ENCODE data around the gene PSMD1.
"Not testable (repeated sequence)": the region's sequence is repeated elsewhere in the genome, so short reads cannot be mapped to it uniquely, and the experiment has no call there.

The PSMD1 gene

GRCh38 chr2:231163011-231163410, 106.3 kb downstream of the PSMD1 start:
- DNase-seq = no peak

DNA sequence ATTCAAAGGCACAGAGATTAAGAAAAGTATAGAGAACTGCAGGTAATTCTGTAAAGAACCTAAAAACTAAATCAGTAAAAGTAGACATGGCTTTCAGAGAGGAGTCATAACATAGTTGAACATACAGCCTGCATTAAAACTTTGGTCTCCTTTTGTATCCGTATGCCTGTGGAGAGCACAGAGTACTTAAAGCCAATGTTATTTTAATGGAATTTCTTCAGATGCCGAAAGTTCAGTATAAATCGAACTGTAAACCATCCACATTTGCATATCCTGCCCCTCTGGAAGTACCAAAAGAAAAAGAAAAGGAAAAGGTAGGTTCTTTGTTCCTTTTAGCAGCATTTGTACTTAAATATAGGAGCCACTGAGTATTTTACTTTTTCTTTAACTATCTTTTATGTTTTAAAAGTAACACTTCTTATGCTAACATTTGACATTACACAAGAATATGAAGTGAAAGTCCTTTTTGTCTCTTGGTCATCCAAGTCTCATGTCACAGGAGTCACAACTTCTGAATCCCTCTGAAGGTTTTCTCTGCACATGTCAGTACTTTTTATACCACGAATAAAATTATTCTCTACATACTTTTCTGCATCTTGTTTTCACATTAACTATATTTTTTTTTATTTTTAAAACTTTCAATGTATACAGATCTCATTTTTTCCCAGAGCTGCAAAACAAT, 106.9 kb downstream of the PSMD1 start:
- DNase-seq = no peak

DNA sequence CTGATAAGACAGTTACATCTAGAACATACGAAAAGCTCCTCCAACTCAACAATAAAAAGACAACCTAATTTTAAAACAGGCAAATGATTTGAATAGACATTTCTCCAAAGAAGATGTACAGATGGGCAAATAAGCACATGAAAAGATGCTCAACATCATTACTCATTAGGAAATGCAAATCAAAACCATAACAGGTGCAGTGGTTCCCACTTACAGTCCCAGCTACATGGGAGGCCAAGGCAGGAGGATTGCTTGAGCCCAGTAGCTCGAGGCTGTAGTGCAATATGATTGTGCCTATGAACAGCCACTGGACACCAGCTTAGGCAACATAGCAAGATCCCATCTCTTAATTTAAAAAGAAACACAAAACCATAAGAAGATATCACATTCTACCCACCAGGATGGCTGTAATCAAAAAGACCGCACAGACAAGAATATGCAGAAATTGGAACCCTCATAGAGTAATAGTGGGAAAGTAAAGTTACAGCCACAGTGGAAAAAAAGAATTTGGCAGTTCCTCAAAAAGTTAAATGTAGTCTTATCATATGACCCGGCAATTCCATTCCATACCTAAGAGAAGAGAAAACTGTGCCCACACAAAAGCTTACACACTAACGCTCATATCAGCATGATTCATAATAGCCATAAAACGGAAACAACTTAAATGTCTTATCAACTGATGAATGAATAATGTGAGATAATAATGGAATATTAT, 111.2 kb downstream of the PSMD1 start:
- no peak for DNase-seq

DNA sequence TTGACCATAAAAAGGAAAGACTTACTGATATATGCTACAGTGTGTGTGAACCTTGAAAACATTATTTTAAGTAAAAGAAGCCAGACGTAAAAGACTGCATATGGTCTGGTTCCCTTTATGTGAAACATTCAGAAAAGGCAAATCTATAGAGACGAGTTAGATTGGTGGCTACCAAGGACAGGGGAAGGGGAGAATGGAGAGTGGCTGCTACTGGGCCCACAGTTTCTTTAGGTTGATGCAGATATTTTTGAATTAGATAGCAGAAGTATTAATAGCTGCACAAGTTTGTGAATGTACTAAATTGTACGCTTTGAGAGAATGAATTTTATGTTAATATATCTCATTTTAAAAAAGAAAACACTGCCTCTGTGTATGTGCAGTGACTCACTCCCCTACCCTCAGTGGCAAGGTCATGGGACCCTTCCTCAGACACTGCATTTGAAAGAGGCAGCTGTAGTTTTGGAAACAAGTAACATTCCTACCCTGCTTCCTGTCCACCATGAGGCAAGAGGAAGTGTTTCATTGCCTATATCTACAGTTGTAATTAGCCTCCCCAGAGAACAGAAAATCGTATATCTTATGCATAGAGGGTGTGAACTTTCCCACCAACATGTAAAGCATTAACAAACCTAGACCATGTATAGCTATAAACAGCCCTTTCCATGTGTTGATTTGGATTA, 111.9 kb downstream of the PSMD1 start:
- no peak for DNase-seq

- DNase-seq = no peak
Measured at GRCh38 chr2:231169488-231169887, 112.8 kb downstream of the PSMD1 start.

- no peak for DNase-seq
Measured at GRCh38 chr2:231170055-231170454, 113.4 kb downstream of the PSMD1 start.

GRCh38 chr2:231172025-231172424, 115.4 kb downstream of the PSMD1 start:
- no peak for DNase-seq

GRCh38 chr2:231174211-231174651, 117.6 kb downstream of the PSMD1 start:
- DNase-seq = no peak

DNA sequence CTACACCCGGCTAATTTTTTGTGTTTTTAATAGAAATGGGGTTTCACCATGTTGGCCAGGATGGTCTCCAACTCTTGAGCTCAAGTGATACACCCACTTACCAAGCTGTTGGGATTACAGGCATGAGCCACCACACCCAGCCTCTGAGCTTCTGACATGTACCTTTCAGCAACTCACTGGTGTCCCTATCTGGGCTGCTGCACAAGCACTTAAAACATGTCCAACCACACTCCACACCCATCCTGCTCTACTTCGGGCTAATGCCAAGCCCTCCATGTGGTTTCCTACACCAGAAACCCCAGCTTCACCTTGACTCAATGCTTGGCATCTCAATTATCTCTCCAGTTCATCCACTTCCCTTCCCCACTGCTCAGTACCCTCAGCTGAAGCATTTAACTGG, 119.4 kb downstream of the PSMD1 start:
- no peak for DNase-seq

DNA sequence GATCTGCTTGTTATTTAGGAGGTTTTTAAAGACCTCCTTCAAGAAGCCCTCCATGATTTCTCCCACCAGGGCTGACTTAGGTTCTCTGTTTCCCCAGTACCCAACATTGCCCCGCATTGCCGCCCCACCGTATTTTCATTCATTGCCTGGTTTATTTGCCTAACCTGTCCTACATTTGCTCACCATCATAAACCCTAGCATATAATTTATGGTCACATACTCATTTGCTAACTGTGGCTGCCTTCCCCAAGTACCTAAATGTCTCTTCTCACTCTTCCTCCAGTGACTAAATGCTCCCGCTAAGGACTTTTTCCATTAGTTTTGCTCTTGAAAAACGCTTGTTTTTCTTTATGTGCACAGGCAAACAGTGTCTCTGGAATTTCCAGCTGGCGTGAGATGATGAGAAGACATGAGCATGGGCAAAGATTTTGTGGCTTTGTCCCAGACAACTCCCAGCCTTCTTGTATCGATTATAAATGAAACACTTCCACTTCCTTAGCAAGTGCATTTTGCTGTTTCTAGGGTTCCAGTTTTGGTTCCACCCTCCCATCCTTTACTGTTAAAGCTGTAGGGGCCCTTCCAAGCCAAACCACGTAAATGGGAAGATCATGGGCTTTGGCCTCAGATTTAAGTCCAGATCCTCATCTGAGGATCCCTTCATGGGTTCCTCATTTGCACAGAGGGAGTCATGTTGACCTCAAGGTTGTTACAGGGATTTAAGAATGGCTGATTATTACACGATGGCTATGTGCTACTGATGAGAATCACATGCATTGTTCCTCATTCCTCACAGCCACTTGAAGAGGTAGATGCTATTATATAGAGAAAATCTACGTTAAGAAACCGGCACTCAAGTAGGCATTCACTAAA, 120.7 kb downstream of the PSMD1 start:
- no peak for DNase-seq

- DNase-seq = not testable (repeated sequence)
Measured at GRCh38 chr2:231178805-231179204, 122.1 kb downstream of the PSMD1 start.

DNA sequence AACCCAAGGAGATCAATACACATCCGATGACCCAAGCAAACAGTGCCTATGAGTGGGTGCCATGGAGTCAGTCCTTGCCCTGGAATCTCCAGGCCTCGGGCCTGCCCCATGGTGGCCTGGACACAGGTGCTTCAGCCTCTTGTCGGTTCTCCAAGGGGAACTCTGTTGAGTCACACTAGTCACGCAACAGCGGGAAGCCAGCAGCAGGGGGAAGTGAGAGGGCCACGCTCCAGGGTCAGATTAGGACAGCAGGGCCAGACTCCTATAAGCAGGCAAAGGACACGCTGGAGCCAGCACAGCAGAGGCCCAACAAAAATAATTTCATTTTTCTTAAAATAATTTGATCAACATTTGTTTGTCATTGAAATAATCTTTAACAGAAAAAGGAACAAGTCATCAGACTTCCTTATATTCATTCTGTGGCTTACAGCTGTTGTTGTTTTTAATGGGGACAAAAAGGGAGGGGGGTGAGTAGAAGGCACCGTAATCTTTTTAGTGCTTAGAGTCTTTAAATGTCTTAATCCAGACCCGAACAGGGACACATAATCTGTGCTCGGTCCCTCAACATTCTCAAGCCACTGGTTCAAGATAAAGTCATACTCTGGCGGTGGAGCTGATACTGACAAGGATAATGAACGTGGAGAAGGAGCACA, 125.3 kb downstream of the PSMD1 start:
- no peak for DNase-seq

DNA sequence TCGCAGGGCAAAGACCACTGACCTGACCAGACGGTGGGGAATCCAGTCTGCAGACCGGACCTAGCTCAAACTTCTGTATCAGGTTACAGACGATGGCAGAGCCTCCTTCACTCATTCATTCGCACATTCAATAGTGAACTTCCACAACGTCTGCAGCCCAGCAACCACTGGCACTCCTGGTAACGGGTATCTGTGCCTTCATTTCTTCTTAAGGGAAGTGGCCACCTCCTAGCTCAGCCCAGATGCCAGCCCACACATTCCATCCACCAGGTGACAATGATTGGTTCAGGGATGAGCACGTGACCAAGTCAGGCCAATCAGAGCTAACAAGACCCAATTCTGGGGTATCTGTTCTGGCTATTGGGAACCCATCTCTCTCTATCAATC, 125.8 kb downstream of the PSMD1 start:
- no peak for DNase-seq

DNA sequence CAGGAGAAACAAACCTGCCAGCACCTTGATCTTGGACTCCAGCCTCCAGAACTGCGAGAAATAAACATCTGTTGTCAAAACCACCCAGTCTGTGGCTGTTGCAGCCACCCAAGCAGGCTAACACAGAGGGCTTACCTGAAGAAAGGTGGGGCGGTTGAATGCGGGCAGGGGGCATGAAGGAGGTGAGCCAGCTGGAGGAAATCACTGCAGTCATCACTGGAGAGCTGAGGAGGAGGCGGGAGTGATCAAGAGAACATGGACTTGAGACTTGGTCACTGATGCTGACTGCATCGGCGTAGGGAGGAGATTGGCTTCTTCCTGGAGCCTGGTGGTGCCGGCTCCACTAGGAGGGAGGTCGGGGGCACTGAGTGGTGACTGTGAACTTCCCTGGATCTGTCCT, 127.2 kb downstream of the PSMD1 start:
- no peak for DNase-seq

- DNase-seq = no peak
Measured at GRCh38 chr2:231184319-231184718, 127.7 kb downstream of the PSMD1 start.

- DNase-seq = no peak
Measured at GRCh38 chr2:231185050-231185725, 128.5 kb downstream of the PSMD1 start.

DNA sequence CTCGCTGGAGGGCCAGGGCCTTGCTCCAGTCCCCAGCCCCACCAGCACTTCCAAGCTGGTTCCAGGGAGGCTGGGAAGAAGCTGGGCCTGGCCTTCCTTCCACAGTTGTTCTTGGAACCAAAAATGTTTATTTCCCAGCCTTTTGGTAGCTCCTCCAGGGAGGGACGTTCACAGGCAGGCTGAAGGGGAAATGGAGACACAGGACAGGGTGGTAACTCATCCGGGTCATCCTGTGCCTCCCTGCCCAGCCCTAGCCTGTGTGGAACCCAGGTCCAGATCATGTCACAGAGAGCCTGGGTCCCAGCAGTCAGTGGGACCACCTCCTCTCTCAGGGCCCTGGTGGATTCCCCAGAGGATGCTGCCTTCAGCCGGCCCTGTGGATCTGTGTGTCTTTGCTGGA, 129.2 kb downstream of the PSMD1 start:
- no peak for DNase-seq

GRCh38 chr2:231186325-231186724, 129.7 kb downstream of the PSMD1 start:
- no peak for DNase-seq

DNA sequence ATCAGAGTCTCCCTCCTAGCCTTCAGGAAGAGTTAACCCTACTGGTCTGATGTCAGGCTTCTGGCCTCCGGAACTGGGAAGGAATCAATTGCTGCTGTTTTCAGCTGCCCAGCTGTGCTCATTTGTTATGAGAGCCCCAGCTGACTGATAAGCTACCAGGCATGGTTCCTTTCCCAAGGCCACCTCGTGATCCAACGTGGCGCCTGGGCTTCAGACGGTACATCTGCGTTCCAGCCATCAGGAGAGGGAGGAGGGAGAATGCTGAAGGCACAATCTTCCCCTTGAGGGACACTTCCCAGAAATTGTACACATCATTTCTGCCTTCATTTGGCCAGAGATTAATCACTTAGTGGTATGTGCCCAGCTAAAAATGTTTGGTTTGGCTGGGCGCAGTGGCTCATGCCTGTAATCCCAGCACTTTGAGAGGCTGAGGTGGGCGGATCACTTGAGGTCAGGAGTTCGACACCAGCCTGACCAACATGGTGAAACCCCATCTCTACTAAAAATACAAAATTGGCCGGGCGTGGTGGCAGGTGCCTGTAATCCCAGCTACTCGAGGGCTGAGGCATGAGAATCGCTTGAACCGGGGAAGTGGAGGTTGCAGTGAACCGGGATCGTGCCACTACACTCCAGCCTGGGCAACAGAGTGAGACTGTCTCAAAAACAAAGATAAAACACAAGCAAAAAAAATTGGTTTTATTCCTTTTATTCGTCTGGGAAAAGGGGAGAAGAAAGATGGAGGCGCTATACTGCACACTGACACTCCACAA, 131.3 kb downstream of the PSMD1 start:
- no peak for DNase-seq

GRCh38 chr2:231188506-231189170, 132.0 kb downstream of the PSMD1 start:
- DNase-seq = no peak

DNA sequence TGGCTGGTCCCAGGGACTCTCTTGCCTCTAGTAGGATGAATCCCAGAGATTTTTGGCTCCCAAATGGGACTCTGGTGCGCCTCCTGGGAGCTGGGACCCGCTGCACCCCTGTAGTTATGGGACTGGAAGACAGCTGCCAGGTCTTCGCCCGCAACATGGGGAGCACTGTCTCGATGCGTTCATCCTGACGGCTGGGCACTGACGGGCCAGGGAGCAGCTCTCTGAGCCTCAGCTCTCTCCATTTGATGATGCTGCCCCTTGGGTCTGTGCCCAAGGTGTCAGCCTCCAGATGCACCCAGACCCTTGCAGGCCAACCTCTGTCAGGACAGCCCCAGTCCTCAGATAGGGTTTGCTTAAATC, 132.5 kb downstream of the PSMD1 start:
- no peak for DNase-seq
